COLO668 (cell line): ENCODE data around the gene MCCC2.
A peak's percentile ranks its signal among the peaks of the same experiment; 100 is the strongest.
"Not testable (repeated sequence)": the region's sequence is repeated elsewhere in the genome, so short reads cannot be mapped to it uniquely, and the experiment has no call there.

ENCODE experiments used
- DNase-seq: peaks from one replicate; lab custom pipeline; 2025; ENCODE audit not compliant: unreplicated experiment; lab: John Stamatoyannopoulos, UW

Gene MCCC2

GRCh38 chr5:71597001-71597400 is 9.9 kb downstream of the MCCC2 start:
- no peak for DNase-seq

GRCh38 chr5:71600783-71601182 is 13.6 kb downstream of the MCCC2 start:
- no peak for DNase-seq

GRCh38 chr5:71601222-71602026 is 14.3 kb downstream of the MCCC2 start:
- DNase-seq: peak; percentile 11

GRCh38 chr5:71609916-71610315 is 22.8 kb downstream of the MCCC2 start:
- not testable (repeated sequence) for DNase-seq

GRCh38 chr5:71615809-71616208 is 28.7 kb downstream of the MCCC2 start:
- no peak for DNase-seq

GRCh38 chr5:71620630-71621029 is 33.5 kb downstream of the MCCC2 start:
- no peak for DNase-seq

- DNase-seq: no peak
These were observed 34.1 kb downstream of the MCCC2 start for GRCh38 chr5:71621268-71621667.

GRCh38 chr5:71621741-71622140 is 34.6 kb downstream of the MCCC2 start:
- no peak for DNase-seq

- no peak for DNase-seq
These were observed 36.2 kb downstream of the MCCC2 start for GRCh38 chr5:71623221-71623794.

- DNase-seq: no peak
These were observed 42.8 kb downstream of the MCCC2 start for GRCh38 chr5:71629950-71630349.

GRCh38 chr5:71631070-71631469 is 43.9 kb downstream of the MCCC2 start:
- no peak for DNase-seq

GRCh38 chr5:71632168-71632567 is 45.0 kb downstream of the MCCC2 start:
- no peak for DNase-seq

- no peak for DNase-seq
These were observed 46.4 kb downstream of the MCCC2 start for GRCh38 chr5:71633255-71634155.

GRCh38 chr5:71637133-71637532 is 50.0 kb downstream of the MCCC2 start:
- no peak for DNase-seq

GRCh38 chr5:71640408-71640807 is 53.3 kb downstream of the MCCC2 start:
- no peak for DNase-seq

GRCh38 chr5:71645030-71645429 is 57.9 kb downstream of the MCCC2 start:
- no peak for DNase-seq

GRCh38 chr5:71650940-71651339 is 63.8 kb downstream of the MCCC2 start:
- not testable (repeated sequence) for DNase-seq

GRCh38 chr5:71651579-71651978 is 64.4 kb downstream of the MCCC2 start:
- no peak for DNase-seq

- no peak for DNase-seq
These were observed 65.2 kb downstream of the MCCC2 start for GRCh38 chr5:71652349-71652748.

- no peak for DNase-seq
These were observed 65.8 kb downstream of the MCCC2 start for GRCh38 chr5:71652803-71653543.
